Pulmonary artery endothelial cell (primary cell): ENCODE results near the gene UPF1. TPM values are rescaled to one million over a fixed set of nuclear protein-coding genes. Genes with fewer than 3 reads are reported as not detected.

Experiments used
- DNase-seq: peaks from one replicate; pipeline ENCODE4 v3.0.0-alpha.2; 2011; ENCODE audit warnings: low read depth, low spot score
- total RNA-seq: library from RNA; depleted of rRNA; stranded (reverse); fragments of >200 nt; gene quantifications from 2 replicates; pipeline ENCODE4 v1.2.3, GENCODE V29; 2014

Gene UPF1
- total RNA-seq, 1 donor from 2014 or later = 62.3 TPM

GRCh38 chr19:18869781-18870530 is 38.2 kb downstream of the UPF1 start:
- DNase-seq = no peak

GRCh38 chr19:18870531-18871172 is 38.9 kb downstream of the UPF1 start:
- DNase-seq = no peak

GRCh38 chr19:18871543-18871942 is 39.8 kb downstream of the UPF1 start:
- DNase-seq = no peak

- no peak for DNase-seq
These were observed 44.0 kb downstream of the UPF1 start for GRCh38 chr19:18875726-18876125.

GRCh38 chr19:18876865-18877264 is 45.1 kb downstream of the UPF1 start:
- DNase-seq = no peak

- DNase-seq = no peak
These were observed 46.5 kb downstream of the UPF1 start for GRCh38 chr19:18878058-18878797.

- no peak for DNase-seq
These were observed 47.3 kb downstream of the UPF1 start for GRCh38 chr19:18878858-18879578.

GRCh38 chr19:18879579-18880373 is 48.0 kb downstream of the UPF1 start:
- DNase-seq = no peak

GRCh38 chr19:18881491-18881890 is 49.7 kb downstream of the UPF1 start:
- DNase-seq = no peak

GRCh38 chr19:18883526-18884304 is 52.0 kb downstream of the UPF1 start:
- DNase-seq = no peak

GRCh38 chr19:18886972-18887371 is 55.2 kb downstream of the UPF1 start:
- DNase-seq = no peak

GRCh38 chr19:18889949-18890745 is 58.4 kb downstream of the UPF1 start:
- DNase-seq = no peak

- DNase-seq = no peak
These were observed 62.0 kb downstream of the UPF1 start for GRCh38 chr19:18893587-18894253.

- no peak for DNase-seq
These were observed 62.7 kb downstream of the UPF1 start for GRCh38 chr19:18894254-18895037.

GRCh38 chr19:18895038-18895823 is 63.5 kb downstream of the UPF1 start:
- no peak for DNase-seq

GRCh38 chr19:18895824-18896341 is 64.1 kb downstream of the UPF1 start, which contains the start of gene CERS1:
Gene CERS1 (minus strand): TSS chr19:18896158. CDS start chr19:18896072, 86 bp downstream.
- DNase-seq = no peak

GRCh38 chr19:18896421-18896841 is 64.7 kb downstream of the UPF1 start:
- no peak for DNase-seq
